GM19099 (cell line): ENCODE results near the gene WDR91.
A peak's percentile ranks its signal among the peaks of the same experiment; 100 is the strongest.

ENCODE experiments used
- POLR2A ChIP-seq: IDR thresholded peaks from 3 replicates; pipeline ENCODE4 v1.6.1; 2011; ENCODE audit warnings: low read depth; ENCODE audit not compliant: insufficient read length; ENCODE audit errors: extremely low read depth

WDR91 gene

DNA sequence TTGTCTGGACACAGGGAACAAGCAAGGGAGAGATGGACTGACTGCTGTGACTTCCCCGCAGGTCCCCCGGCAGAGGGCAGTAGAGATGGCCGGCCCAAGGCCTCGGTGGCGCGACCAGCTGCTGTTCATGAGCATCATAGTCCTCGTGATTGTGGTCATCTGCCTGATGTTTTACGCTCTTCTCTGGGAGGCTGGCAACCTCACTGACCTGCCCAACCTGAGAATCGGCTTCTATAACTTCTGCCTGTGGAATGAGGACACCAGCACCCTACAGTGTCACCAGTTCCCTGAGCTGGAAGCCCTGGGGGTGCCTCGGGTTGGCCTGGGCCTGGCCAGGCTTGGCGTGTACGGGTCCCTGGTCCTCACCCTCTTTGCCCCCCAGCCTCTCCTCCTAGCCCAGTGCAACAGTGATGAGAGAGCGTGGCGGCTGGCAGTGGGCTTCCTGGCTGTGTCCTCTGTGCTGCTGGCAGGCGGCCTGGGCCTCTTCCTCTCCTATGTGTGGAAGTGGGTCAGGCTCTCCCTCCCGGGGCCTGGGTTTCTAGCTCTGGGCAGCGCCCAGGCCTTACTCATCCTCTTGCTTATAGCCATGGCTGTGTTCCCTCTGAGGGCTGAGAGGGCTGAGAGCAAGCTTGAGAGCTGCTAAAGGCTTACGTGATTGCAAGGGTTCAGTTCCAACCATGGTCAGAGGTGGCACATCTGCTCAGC lies 46.8 kb downstream of the WDR91 start:
- peak; percentile 31 for TF ChIP-seq POLR2A

DNA sequence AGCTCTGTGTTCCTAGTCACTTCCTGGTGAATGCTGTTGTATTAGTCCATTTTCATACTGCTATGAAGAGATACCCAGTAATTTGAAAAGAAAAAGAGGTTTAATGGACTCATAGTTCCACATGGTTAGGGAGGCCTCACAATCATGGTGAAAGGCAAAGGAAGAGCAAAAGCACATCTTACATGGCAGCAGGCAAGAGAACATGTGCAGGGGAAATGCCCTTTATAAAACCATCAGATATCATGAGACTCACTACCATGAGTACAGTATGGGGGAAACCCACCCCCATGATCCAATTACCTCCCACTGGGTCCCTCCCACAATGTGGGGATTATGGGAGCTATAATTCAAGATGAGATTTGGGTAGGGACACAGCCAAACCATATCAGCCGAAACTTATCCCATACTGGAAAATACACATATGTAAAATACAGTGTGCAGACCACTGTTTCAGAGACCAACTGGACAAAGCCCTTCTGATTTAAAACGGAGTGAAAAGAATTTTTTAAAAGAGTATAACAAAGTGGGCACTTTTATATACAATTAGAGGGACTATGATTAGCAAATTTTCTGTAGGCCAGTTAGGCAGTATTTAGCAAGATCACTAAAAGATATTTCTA lies 48.8 kb downstream of the WDR91 start:
- no peak for TF ChIP-seq POLR2A

DNA sequence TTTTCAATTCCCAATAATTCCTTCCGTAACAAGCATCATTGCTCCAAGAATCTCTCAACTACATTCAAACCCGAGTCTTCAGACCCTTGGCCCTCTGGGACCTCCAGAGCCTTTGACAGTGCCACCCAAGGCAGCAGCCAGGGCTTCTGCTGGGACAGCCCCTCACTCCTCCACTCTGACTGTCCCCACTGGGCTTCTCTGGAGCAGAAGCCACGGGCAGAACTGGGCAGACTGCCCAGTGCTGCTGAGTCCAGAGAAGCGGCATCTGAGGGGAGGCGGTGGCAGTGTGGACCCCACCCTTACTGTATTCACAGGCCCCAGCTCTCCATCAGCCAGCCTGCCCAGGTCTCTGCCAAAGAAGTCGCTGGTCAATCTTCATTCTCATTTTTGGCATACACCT lies 49.7 kb downstream of the WDR91 start:
- no peak for TF ChIP-seq POLR2A

DNA sequence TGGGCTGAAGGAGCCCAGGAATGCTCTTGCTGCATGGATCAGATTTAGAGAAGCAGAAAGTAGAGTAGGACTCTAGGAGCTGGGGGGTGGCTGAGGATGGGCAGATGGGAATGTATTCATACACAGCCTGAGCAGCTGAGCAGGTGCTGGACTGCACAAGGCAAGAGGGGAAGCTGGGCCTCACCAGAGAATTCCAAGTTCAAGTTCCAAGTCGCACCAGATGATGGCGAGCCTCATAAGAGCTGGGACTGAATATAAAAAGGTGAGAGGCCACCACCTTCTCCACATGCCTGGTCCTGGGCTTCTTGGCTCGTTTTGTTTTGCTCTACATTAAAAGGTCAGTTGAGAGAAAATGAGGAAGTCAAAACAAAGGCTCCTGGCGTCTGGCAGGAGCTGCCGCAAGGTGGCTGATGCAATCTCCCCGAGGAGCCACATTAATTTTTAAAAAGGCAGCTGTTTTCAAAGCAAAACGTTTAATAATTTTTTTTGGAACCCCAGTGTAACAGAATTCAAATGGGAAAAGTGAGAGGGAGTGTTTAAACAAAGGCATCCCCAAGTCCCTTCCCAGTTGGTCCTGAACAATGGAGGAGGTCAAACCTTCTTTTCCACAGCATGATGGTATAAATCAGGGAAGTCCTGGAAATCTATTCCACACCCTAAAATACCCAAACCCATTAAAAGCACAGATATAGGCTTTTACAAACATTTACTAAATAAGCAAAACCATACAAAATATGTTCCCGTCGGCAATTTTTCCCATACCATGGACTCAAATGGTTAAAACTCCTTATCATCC lies 50.3 kb downstream of the WDR91 start:
- TF ChIP-seq POLR2A: peak; percentile 29

DNA sequence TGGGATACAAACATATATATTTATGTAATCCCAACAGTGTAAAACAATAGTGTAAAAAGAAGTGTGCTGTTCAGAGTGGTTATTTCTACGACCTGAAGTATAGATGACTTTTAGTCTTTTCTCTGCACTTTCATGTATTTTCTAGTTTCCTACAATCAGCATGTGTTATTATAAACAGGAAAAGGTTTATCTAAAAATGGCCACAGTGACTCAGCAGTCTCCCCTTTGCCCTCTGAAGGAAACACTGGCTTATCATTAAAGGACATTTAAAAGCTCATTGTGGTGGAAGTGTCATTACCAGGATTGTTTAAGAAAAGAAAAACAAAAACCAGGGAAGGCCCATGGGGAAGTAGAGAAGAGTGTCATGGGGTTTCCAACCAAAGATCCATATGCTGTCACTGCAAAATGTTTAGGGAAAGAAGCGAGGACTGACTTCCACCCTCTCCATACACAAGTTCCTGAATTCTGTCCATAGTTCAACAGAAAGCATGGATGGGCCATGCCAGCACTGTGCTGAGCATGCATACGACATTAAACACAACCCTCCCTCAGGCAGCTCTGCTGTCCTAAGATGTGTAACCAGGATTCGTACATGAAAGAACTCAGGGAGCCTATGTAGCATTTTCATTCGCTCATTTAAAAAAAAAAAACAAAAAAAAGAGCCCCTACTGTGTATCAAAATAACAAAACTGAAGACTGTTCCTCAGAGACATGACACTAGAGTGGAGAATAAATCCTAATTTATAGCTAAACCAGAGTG lies 51.0 kb downstream of the WDR91 start:
- no peak for TF ChIP-seq POLR2A

DNA sequence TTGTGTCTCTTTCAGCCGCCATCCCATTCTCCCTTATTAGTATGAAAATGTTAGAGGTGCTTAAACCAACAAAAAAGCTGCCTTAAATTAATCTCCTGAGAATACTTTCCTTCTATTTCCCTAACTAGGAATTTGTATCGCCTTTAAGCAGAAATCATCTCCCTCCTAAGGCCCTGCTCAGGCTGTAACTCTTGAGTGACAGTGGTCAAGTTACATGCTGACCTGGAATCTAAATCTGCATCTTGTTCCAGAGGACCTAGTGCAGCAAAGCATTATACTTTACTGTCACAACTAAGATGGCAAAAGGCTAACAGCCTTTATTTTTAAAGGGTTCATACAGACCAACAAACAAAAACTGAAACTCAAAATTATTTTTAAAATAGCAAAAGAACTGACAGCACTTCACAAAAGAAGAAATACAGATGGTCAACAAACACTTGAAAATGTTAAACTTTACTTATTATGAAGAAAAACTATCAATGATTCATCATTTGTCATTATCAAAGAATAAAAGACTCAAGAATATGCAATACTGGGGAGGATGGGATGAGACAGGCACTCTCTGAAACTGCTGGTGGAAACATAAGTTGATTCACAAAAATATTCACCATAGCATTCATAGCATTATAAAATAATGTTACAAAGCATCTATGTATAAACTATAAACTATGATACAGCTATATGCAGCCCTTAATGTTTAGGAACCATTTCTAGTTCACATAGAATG lies 51.8 kb downstream of the WDR91 start:
- TF ChIP-seq POLR2A: no peak

DNA sequence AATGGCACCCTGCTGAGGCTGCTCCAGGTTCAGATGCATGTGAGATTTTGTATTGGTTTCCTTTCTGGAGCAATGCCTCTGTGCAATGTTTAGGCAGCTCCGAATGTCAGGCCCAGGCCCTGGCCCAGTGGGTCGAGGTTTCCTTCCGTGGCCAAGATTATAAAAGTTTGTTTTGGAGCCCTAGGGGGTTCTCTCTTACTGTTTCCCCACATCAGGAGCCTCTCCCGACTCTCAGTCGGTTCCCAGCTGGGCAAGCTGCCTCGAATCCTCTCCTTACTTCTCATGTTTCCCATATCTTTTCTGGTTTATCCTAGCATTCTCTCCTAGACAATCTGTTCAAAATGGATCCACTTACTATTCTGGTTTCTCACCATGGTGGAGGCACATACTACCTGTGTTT lies 52.5 kb downstream of the WDR91 start:
- no peak for TF ChIP-seq POLR2A

DNA sequence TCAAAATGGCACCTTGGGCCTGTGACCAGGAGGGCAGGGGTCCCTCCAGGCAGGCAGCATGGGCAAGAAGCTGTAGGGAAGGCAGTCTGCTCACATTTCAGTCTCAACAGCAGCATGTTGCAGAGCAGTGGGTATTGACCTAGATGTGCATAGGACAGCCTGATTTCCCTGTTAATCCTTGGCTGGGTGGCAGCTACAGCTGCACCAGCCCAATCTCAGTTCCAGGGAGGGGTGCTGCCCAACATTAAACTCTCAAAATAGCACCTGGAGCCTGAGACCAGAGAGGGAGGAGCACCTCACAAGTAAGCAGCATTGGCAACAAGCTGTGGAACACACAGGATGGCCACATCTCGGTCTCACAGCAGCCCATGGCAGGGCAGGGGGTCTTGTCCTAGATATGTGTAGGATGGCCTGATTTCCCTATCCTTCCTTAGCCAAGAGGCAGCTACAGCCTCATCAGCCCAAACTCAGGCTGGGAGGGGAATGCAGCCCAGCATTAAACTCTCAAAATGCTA lies 53.1 kb downstream of the WDR91 start:
- no peak for TF ChIP-seq POLR2A

DNA sequence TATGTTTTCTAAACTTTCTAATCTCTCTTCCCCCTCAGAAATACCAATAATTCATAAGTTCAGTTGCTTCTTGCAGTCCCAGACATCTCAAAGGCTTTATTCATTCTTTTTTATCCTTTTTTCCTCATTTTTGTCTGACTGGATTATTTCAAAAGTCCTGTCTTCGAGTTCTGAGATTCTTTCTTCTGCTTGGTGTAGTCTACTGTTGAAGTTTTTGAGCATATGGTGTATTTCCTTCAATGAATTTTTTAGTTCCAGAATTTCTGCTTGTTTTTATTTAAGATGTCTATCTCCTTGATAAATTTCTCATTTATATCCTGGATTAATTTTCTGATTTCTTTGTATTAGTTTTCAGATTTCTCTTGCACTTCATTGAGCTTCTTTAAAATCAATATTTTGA lies 55.0 kb downstream of the WDR91 start:
- no peak for TF ChIP-seq POLR2A

DNA sequence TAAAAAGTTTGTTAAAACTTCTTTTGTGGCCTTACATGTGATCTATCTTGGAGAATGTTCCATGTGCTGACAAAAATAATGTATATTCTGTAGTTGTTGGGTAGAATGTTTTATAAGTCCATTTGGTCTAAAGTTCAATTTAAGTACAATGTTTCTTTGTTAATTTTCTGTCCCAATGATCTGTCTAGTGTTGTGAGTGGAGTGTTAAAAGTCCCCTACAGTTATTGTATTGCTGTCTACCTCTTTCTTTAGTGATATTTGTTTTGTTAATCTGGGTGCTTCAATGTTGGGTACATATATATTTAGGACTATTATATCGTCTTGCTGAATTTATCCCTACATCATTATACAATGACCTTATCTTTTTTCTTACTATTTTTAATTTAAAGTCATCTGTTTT lies 56.6 kb downstream of the WDR91 start:
- TF ChIP-seq POLR2A: no peak

DNA sequence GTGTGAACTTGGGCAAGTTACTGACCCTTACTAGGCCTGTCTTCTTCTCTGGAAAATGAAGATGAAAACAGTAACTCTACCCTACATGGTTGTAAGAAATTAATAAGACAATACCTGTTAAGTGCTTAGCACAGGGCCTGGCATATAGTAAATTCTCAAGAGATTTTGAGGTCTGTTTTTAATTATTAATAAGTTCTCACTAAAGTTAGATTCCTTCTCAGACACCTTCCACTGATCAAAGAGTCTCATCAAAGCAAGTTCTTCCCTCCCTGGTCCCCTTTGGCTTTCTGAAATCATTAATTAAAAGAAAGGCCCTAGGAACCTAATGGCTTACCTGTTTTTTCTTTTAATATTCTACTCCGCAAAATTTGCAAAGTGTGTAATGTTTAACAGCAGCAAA lies 58.9 kb downstream of the WDR91 start:
- no peak for TF ChIP-seq POLR2A

DNA sequence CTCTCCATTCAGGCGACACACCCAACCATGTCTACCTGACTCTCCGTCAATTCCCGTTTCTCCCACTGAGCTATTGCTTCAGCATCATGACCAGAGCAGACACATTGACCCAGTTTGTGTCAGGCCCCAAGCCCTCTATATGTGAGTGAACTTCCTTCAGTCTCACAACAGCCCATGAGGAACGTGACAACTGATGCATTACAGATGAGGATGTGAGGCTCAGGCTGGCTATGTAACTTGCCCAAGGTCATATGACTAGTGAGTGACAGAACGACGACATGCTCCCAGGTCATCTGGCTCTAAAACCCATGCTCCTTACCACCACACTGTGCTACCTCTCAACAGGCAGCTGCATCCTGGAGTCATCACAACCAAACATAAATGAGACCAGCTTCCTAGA lies 59.8 kb downstream of the WDR91 start:
- peak; percentile 32 for TF ChIP-seq POLR2A

DNA sequence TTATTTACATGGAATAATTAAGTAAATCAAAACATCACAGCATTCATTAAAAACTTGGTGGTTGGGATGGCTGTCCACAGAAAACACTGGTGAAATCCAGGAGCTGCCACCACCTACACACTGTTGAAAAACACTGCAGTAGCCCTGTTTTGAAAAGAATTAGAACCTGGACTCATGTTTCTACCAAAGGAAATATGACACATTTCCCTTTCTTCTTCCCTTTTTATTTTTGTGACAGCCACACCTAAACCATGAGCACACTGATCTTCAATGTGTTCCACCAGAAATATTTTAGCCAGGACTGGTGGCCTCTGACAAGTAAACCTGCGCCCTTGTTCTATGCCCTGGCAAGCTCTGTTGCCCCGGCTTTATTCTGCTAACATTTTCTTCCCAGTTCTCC lies 60.2 kb downstream of the WDR91 start:
- peak; percentile 9 for TF ChIP-seq POLR2A

DNA sequence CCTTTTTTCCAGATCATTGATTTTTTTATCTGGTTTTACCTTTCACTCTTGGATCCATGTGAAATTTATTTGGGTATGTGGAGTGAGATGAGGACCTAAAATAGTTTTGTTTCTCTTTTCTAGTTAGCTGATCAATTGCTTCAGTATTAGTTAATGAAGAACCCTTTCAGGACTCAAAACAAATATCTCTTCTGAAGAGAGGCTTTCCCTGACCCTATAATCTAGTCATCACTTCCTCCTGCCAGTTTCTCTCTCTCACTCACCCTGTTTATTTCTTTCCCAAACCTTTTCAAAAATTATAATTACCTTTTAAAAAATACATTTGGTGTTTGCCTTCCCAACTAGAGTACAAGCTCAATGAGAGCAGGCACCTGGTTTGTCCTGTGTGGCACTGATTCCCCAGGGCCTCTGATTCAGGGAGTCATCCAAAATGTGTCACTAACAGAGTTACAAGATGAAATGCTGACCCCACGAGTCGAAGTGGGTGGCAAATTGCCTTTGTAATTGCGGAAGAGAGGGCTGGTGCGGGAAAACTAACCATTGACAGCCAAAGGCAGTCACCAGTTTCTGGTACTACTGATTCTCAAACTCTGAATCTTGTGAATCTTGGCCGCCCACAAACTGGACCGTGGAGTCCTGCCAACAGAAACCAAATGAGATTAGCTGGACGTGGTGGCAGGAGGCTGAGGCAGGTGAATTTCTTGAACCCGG lies 61.1 kb downstream of the WDR91 start:
- TF ChIP-seq POLR2A: no peak
